NCI-H2029 treated with DMSO at 0.1 percent for 48 hours (cell line): ENCODE measurements around the gene MAPKAPK3.

Experiments used
- DNase-seq: peaks from one replicate; lab custom pipeline; 2025; lab: John Stamatoyannopoulos, UW

MAPKAPK3 gene

DNA sequence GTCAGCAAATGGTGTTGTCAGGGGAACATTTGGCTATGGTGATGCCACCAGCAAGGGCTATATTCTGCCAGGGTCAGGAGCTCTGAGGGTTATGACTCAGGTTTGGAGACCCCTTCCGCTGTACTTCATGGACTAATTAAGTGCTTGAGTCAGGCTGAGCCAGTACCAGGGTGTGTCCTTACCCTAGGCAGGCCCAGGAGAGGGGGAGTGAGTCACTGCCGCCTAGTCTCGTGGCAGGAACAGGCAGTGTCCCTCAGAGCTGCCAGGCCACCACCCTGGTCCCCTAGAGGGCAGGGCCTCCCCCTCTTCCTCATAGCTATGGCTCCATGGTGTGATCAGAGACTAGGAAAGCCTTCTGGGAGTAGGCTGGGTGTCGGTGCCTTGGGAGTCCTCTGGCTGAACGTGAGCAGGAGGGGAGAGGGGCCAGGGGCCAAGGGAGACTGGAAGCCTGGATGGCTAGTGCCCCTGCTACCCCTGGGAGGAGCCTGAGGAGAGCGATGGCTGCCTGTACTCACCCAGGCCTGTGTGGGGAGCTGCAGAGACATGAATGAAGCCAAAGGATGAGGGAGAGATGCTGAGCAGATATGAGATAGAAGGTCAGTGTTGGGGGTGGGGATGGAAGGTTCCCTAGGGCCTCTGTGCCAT, 10.6 kb downstream of the MAPKAPK3 start:
- no peak for DNase-seq

DNA sequence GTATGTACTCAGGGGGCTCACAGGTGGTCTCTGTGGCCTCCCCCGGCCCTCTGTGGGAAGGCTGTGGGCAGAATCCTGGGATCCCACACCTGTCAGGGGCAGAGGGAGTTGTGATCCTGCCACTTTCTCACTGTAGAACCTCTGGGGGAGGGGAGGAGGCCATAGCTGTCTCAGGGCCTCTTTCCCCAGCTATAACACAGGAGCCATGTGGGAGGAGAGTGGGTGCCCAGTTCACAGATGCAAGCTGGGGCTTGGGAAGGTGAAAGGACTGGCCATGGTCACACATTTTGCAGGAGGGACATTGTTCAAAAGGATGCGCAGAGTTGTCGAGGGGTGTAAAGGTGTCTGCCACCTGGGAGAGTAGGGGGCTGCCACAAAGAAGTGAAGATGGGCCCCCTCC, 11.7 kb downstream of the MAPKAPK3 start:
- no peak for DNase-seq

DNA sequence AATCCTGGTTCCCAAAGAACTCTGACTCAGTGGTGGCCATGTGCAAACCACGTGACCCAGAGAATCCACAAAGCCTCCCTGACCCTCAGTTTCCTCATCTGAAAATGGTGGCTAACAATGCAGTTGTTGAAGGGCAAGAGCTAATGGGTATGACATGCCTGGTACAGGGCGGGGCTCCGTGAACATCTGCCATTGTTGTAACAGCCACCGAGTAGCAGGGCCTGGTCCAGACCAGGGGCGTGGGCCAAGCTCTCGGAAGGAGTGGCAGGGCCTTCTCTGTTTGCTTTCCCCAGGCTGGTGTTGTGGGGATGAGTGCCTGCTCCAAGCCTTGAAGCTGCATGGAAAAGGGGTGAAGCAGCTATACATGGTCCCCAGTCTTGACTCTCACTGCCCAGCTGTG, 13.4 kb downstream of the MAPKAPK3 start:
- no peak for DNase-seq

DNA sequence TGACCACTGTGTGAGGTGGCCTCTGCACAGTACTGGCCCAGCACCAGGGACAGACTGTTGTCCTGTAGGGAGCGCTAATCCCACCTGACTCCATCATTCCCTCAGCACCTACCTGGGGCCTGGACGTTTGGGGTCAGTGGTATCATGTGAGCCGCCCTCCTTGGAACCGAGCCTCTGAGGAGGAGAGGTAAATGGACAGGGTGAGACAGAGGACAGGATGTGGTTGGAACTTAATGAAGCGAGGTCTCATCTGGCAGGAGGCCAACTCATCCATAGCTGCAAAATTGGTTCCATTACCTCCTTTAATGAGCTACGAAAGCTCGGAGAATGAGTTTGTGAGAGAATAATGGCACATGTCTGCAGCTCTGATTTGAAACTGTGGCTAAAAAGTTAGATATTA, 13.9 kb downstream of the MAPKAPK3 start:
- no peak for DNase-seq

DNA sequence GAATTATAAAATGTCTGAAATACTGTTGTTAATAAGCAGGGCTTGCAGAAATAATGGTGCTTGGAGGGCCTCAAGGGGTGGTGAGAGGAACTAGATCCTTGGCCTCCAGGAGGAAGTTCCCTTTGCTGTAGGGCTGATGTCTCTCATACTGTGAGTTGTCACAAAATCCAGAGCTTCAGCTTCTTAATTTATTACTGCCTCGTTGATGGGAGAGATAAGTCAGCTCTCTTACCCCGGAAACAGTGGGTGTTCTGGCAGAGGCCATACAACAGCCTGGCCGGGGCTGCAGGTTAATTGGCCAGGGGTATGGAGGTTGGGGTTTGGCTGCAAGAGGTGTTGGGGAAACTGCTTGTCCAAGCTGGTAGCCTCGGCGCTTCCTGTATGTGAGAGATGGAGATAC, 15.5 kb downstream of the MAPKAPK3 start:
- DNase-seq: no peak

DNA sequence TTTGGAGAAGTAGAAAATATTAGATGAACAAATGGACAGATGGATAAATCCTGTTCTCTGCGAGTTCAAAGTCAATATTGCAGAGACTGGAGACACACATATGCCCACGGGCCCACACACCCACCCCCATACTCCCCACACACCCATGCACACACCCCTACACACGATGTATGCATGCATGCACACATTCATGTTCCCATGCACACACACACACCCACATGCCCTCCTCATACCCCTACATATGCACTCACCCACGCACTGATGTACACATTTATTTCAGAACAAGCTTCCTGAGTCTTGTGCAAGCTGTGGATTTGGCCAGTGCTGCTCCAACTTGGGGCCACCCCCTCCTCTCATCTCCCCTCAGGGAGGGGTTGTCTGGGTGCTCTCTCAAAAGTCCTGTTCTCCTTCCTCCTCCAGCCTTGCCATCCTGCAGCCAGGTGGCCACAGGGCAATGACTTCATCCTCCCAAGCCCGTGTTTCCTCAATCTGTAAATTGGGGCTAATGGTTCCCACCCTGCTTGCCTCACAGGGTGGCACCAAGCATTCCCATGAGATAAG, 16.4 kb downstream of the MAPKAPK3 start:
- DNase-seq: no peak

DNA sequence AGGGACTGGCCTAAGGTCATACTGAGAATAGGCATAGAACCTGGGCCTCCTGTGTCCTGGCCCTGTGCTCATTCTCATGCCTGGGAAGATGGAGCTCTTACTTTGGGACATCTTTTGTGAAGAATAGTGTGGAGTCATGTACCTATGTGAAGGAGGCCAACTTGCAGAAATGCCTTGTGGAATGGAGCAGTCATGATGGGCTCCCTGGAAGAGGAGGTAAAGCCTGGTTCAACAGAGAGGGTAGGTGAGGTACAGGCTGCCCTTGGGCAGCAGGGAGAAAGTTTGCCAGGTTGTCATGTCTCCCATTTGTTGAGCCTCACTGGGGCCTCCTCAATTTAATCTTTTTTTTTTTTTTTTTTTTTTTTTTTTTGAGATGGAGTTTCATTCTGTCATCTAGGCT, 18.1 kb downstream of the MAPKAPK3 start:
- no peak for DNase-seq

DNA sequence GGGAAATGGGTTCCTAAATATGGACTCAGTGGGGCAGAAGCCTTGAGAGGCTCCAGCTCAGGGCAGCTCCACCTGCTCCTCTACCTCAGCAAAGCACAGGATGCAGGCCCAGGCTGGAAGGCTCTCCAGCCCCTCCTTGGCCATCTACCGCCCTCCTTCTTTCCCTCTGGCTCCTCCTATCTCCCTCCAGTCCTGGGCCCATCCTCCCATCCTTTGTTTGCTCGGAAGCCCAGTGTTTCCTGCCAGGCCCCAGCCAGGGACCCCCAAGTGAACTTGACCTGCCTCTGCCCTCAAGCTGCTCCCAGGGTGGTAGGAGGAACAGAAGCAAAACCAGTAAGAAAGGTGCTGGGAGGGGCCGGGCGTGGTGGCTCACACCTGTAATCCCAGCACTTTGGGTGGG, 20.1 kb downstream of the MAPKAPK3 start:
- no peak for DNase-seq

DNA sequence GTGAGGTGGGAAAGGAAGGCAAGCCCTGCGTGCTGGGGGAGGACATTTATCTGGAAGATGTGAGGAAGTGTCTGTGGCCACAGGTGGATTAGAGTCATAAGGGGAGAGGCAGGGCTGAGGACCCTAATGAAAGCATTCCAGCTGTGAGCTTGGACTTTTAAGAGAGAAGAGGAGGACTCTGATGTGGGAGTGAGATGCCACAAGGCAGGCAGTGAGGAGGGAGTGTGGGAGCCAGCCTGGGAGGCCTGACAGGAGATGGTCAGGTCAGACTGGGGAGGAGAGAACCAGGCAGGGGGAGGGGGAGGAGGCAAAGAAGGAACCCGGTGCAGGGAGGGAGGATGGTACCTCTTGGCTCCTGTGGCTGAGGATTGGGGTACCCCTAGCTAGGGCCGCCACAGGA, 21.0 kb downstream of the MAPKAPK3 start:
- no peak for DNase-seq

DNA sequence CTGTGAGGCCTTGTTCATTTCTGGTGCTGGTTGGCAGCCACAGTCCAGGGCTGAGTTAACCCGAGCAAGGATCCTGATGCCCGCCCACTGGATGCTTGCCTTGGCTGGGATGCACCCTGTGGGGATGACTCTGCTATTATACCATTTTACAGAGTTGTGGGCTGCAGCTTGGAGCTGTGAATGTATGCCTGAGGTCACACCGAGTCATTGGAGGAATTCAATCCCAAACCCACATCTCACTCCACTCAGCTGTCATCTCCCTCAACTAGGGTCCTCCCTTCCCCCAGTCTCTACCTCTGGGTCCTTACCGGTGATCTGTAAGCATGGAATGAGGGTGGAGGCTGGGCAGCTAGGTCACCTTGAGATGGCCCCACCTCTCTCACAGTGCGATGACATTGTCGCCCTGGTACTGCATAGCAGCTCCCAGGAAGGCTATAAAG, 22.1 kb downstream of the MAPKAPK3 start:
- DNase-seq: no peak

DNA sequence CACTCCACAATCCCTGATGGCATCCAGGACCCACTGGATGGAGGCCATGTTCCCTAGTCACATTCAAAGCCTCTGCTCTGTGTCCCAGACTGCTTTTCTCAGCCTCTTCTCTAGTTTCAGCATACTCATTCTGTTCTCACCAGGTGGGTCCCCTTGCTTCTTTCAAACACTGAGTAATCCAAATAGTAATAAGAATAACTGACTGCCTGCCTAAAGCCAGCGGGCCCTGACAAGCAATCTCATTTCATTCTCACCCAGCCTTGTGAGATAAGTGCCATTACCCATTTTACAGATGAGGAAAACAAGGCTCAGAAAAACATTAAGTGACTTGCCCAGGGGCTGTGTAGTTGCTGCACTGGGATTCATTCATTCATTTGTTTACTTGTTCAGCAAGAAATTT, 25.4 kb downstream of the MAPKAPK3 start:
- DNase-seq: no peak

DNA sequence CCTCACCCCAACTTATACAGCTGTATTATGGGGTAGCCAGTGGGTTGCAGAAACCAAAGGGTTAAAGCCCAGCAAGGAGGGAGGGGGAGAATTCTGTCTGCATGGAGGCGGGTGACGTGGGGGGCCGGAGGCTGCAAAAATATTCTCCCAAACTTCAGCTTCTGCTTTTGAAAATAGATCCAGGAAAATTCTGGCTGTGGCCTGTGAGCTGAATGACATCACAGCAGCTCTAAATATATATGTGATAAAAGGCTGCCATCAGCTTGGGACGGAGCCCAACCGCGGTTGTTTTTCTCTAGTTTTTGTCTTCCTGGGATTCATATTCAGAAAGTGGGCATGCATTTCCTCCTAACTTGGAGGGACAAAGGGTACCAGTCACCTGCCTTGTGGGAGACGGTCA, 27.6 kb downstream of the MAPKAPK3 start:
- no peak for DNase-seq

DNA sequence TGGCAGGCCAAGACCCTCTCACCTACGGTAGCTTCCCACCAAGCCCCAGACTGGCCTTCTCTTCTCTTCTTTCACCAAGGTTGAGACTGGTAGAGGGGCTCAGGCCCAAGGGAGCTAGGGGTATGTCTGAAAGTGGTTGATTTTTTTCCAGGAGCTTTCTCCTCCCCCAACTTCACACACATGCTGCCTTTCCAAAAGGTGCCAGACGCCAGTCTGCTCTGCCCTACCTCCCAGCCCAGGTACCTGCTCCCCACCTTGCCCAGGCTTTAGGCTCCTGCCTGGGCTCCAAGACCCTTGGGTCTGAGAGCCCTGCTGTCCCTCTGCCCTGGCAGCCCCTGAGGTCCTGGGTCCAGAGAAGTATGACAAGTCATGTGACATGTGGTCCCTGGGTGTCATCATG, 28.4 kb downstream of the MAPKAPK3 start:
- no peak for DNase-seq

DNA sequence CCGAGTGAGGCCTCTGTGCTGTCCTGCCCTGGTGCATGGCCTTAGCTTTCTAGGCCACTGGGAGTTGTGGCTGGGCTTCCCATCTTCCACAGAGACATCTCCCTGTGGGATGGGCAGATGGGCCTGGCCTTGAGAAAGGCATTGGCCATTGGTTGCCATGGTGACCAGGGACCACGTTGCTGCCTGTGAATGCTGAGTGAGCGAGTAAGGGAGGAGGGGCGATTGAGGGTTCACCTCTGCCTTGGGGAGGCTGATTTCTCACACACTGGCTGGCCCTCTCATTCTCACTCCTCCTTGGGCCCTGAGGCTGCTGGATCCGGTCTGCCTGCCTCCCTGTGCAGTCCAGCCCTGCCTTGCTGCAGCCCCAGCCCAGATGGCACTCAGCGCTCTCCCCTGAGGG, 31.4 kb downstream of the MAPKAPK3 start:
- no peak for DNase-seq

DNA sequence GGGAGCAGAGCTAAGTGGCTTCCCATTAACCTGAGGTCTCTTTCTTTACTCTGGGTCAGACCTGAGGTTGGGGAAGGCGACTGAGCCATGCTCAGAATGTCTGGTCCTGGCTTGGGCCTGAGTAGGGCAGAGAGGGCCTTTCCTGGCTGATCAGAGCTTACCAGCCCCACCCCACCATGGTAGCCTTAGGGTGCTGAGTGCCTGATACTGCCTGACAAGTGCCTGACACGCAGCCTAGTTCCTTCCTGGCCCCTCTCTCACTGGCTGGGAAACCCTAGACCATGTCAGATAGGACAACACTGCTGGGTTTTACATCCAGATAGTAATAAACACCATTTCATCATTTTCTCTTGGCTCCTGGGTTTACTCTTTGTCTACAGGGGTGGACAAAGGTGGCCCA, 32.0 kb downstream of the MAPKAPK3 start:
- no peak for DNase-seq

DNA sequence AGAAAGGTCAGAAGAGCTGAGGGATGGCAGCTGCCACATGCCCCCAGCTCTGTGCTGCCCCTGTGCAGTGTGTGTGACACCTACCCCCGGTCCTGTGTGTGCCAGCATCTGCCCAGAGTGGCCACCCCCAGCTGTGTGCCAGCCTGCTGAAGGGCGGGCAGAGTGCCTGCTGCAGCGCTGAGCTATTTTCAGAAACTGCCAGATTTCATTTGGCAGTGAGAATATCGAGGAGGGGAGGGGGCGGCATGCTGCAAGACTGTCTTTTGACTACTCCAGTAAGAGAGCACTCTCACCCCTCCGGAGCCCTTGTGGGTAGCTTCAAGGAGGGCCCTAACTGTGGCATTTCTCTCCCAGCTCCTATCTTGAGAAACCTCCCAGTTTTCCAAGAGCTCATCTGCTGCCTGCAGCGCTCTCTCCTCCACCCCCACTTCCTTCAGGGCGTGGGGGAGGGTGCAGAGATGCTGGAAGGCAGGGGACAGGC, 32.5 kb downstream of the MAPKAPK3 start:
- no peak for DNase-seq

DNA sequence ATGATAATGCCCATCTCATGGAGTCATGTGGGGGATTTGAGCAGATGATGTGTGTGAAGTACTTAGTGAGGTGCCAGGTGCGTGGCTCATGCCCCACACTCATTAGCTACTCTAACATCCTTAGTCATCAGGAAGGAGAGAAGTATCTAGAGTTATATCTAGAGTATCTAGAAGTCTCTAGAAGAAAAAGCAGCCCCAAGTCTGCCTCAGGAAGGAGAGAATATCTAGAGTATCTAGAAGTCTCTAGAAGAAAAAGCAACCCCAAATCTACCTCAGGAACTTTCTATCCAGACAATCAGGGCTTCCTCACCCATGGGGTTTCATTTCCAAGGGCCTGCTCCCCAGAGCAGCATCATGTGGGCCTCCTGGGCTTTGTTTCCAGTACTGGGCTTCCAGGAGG, 33.1 kb downstream of the MAPKAPK3 start:
- DNase-seq: no peak

DNA sequence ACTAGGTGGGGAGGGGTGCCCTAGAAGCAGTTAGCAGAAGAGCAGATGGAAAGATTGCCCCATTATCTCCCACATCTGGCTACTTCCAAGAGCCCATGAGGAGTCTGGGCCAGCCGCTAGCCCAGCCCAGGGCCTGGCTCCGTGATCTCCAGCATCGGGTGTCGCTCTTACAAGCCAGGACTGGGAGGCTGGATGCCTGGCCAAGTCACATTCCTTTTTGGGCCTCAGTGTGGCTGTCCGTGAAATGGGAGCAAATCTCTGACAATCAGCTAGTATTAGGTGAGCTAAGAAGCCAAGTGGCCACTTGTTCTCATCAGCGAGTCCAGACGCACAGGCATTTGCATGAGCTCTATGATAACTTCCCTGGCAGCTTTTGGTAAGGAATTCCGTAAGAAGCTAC, 34.5 kb downstream of the MAPKAPK3 start:
- DNase-seq: no peak

DNA sequence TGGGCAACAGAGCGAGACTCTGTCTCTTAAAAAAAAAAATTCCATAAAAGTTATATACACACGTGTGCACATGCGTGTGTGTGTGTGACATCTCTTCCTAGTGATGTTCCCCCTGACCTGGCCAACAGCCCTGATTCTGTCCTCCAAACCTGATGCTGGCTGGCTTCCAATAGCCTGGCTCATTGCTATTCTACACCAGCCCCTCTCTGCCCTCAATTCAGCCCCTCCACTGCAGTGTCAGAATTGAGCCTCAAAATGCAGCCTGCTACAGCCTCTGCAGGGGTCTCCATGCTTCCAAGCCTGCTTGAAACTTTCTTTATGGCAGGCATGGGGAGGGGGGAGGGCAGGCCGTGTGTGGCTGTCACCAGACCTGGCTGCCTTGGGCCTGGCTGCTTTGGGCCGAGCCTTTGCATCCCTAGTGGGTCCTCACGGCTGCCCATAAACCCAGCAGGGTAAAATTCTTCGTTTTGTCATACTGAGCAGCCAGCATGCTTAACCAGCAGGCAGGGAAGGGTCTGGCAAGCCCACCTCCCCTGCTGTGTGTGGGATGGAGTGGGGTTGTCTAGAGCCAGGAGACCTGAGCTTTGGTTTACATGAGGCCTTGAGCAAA, 35.1 kb downstream of the MAPKAPK3 start:
- DNase-seq: no peak

DNA sequence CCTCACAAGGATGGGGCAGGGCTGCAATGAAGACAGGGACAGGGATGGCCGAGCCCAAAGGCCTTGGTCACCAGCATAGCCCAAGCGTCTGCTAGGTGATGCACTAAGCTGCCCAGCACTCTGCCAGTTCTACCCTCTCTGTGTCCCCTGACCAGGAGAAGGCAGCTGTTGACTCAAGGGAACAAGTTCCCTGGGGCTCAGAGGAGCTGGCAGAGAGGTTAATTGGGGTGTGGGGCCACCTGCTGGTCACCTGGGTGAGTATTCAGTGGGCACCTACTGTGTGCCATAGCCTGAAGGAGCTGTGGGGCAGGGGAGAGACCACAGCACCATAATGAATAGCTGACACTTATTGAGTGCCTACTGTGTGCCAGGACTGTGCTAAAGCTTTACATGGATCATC, 35.8 kb downstream of the MAPKAPK3 start:
- DNase-seq: no peak

DNA sequence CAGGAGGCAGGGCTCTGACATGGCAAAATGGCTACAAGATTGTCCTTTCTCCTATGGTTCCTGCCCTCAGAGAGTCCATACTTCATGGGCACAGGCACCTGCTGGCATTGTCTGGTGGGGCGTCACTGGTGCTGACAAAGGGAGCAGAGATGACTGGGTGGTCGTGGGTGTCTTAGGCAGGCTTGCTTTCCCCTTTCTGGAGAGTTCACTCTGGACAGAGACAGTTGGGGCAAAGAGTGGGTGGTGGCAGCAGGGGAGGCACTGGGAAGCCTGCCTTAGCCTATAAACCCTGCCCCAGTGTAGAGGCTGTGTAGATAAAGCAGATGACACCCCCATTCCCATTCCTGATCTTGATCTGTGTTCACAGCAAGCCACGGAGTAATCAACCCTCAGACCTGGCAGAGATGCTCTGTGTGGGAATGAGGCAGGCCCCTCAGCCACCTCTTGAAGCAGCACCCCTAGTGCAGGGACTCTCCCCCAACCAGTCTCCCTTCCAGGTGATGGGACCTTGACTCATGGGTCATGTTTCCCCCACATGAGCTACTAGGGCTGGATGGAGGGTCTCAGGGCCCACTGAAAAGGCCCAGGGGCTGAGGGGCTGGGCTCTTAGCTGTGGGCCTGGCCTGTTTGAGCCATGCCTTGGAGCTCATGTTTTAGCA, 37.1 kb downstream of the MAPKAPK3 start:
- no peak for DNase-seq

DNA sequence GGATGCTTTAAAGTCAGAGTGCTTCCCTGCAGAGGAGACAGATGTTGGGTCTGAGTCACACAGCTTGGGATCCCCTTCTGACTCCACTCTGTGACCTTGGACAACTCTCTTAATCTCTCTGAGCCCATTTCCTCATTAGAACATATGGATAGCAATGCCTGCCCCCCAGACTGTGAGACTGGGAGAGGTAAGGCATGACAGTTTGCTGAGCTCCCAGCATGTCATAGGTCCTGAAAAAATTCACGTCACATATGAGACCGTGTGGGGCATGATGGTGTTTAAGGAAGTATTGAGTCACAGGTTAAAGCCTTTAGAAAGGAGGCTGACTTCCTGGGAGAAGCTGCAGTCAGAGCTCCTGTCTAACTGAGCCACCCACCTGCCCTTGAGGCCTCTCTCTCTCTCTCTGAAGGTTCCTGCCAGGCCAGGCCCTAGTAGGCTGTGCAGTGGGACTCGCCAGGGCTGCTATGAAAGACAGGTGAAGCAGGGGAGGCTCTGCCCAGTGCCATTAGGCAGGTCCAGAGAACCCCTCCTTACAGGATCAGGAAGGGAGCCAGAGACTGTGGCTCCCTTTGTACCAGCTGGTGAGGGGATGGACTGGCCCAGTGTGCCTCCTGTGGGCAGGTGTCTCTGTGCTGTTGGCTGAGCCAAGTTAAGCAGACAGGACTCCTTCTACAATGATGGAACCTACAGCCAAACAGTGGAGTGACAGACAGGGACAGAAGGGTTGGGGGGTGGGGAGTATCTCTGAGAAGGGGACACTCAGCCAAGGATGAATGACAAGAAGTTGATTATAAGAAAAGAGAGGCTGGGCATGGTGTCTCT, 38.3 kb downstream of the MAPKAPK3 start:
- no peak for DNase-seq
